ENCODE results near the gene SEZ6L2.
A peak's percentile ranks its signal among the peaks of the same experiment; 100 is the strongest.

The SEZ6L2 gene

DNA sequence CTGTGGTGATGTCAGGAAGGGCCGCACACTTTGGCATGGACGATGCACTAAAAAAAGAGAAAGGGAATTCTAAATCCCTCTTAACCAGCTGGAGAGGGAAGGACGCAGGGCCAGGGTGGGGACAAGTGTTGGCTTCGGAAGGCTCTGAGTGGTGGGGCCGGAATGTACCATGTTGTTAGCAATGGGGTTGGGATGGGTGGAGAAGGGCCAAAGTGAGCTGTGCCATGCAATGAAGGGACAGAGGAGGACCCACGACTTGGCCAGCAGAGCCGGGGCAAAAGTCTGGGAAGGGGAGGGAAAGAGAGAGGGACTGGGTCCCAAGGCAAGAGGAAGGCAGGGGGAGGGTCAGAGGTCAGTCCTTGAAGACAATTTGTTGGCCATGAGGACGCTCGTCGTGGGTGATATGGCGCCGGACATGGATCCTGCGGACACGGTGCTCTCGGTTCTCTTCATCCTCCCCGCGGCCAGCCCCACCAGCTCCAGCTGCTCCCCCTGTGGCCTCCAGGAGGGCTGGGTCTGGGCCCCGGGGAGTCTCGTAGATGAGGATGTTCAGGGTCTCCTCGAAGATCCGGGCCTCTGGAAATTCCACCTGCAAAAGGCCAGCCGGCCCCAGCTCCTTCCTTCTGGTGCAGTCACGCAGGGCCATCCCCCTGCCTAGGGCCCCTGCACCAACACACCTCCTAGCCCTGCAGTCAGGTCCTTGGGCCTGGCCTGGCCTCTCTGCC lies 7.3 kb upstream of the SEZ6L2 start:
- H3K4me3 ChIP-seq (ENCODE audit: low read depth, low read length) = no peak overlapping the region
- TF ChIP-seq, protein P1, sequence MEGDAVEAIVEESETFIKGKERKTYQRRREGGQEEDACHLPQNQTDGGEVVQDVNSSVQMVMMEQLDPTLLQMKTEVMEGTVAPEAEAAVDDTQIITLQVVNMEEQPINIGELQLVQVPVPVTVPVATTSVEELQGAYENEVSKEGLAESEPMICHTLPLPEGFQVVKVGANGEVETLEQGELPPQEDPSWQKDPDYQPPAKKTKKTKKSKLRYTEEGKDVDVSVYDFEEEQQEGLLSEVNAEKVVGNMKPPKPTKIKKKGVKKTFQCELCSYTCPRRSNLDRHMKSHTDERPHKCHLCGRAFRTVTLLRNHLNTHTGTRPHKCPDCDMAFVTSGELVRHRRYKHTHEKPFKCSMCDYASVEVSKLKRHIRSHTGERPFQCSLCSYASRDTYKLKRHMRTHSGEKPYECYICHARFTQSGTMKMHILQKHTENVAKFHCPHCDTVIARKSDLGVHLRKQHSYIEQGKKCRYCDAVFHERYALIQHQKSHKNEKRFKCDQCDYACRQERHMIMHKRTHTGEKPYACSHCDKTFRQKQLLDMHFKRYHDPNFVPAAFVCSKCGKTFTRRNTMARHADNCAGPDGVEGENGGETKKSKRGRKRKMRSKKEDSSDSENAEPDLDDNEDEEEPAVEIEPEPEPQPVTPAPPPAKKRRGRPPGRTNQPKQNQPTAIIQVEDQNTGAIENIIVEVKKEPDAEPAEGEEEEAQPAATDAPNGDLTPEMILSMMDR (IDR thresholded peaks at IDR 0.05; ENCODE audit: insufficient read depth, low read length, missing control alignments) = no peak
- ChIA-PET CTCF (interaction anchor here (1.9 kb wide), 1 partner anchor 10 kb away, joined by 7 read pairs; no protein-coding TSS in a partner anchor), POLR2A (no interaction called here)
- no peak for DNase-seq (ENCODE audit: low read depth, low spot score)

DNA sequence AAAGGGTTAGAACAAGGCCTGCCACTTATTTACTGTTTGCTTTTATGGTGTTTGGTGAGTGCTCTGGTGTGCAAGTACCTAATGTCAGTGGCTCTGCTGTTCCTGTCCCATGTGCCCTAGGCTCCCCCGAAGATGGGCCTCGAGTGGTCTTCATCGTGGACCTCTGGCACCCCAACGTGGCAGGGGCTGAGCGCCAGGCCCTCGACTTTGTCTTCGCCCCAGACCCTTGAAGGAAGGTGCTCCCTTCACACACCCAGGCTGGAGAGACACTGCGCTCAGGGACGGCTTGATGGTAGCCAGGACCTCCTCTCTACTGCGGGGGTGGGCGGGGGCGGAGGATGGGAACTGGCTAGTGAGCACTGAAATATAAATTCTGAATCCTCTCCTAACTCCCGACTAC lies 6.3 kb upstream of the SEZ6L2 start:
- ChIA-PET POLR2A (no interaction called here), CTCF (no interaction called here)
- H3K4me3 ChIP-seq (ENCODE audit: low read depth, low read length) = no peak overlapping the region
- DNase-seq (ENCODE audit: low read depth, low spot score) = no peak
- TF ChIP-seq, protein P1 (IDR thresholded peaks at IDR 0.05; ENCODE audit: insufficient read depth, low read length, missing control alignments) = no peak

DNA sequence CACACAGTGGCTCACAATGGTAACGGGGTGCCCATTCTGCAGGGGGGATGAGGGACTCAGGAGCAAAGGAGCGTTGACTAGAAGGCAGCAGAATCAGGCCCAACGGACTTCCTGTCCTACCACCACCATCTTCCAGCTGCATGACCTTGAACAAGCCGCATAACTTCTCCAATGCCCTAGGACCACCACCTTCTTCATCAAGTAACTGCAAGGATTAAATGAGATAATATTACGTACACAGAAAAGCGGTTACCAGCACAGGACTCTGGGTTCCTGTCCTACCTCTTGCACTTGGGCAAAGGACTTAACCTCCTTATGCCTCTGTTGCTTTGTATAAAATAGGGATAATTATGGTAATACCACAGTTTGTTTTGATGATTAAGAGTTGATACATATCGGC lies 5.6 kb upstream of the SEZ6L2 start:
- no peak overlapping the region for H3K4me3 ChIP-seq (ENCODE audit: low read depth, low read length)
- DNase-seq (ENCODE audit: low read depth, low spot score) = no peak
- CTCF ChIA-PET = no interaction called here
- TF ChIP-seq, protein P1 (IDR thresholded peaks at IDR 0.05; ENCODE audit: insufficient read depth, low read length, missing control alignments) = no peak
- POLR2A ChIA-PET = no interaction called here

DNA sequence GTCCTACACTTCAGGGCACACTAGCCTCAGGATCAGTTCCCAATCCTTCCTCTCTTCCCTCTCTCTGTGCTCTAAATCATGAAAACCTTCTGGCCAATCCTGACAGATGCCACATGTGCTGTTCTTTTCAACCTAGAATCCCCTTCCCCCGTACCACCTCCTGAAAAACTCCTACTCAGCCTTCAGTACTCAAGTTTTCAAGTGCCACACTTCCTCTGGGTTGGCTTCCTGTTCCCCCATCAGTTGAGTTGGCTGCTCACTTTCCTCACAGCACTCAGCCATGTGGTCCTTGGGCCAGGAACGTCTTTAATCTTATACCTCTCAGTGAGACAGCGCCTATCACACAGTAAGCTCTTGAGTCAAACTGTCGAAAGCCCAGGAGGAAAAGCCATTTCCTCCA lies 4.2 kb upstream of the SEZ6L2 start:
- CTCF ChIA-PET = no interaction called here
- TF ChIP-seq, protein P1 (IDR thresholded peaks at IDR 0.05; ENCODE audit: insufficient read depth, low read length, missing control alignments) = no peak
- no peak for DNase-seq (ENCODE audit: low read depth, low spot score)
- POLR2A ChIA-PET = no interaction called here
- H3K4me3 ChIP-seq (ENCODE audit: low read depth, low read length) = no peak overlapping the region

DNA sequence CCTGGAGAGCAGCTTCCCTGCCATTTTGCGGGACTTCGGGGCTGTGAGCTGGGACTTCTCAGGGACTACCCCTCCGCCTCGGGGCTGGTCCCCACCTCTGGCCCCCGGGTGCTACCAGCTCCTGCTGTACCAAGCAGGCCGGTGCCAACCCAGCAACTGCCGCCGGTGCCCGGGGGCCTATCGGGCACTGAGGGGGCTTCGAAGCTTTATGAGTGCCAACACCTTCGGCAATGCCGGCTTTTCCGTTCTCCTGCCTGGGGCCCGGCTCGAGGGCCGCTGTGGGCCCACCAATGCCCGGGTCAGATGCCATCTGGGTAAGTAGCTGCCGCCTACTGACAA lies 2.2 kb upstream of the SEZ6L2 start:
- CTCF ChIA-PET = interaction anchor here (1.2 to 2.4 kb wide), 5 partner anchors 11 to 201 kb away, joined by 3 to 9 read pairs (median 4); partner anchors contain the start of gene C16orf92
- TF ChIP-seq, protein P1 (IDR thresholded peaks at IDR 0.05; ENCODE audit: insufficient read depth, low read length, missing control alignments) = no peak
- no peak for DNase-seq (ENCODE audit: low read depth, low spot score)
- POLR2A ChIA-PET = interaction anchor here (0.6 to 1.9 kb wide), 3 partner anchors 9 to 104 kb away, joined by 3 to 5 read pairs (median 4); no protein-coding TSS in a partner anchor
- H3K4me3 ChIP-seq (ENCODE audit: low read depth, low read length) = peak overlapping the region; percentile 70

DNA sequence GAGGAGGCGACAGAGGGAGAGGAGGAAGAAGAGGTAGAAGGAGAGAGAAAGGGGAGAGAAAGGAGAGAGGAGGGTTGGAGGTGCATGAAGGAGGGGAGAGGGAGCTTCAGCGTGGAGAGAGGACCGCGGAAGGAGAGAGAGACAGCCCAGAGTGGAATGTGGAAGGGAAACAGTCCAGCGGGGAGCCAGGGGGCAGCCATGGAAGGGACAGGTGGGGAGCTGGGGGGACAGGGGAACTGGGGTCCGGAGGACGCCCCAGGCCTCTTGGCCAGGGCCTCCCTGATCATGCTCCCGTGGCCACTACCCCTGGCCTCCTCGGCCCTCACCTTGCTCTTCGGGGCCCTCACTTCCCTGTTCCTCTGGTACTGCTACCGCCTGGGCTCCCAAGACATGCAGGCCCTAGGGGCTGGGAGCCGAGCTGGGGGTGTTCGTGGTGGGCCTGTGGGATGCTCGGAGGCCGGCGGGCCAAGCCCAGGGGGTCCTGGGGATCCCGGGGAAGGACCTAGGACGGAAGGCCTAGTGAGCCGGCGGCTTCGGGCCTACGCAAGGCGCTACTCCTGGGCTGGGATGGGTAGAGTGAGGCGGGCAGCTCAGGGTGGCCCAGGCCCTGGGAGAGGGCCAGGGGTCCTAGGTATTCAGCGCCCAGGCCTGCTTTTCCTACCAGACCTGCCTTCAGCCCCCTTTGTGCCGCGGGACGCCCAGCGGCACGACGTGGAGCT lies 1.7 kb upstream of the SEZ6L2 start:
- DNase-seq (ENCODE audit: low read depth, low spot score) = no peak
- H3K4me3 ChIP-seq (ENCODE audit: low read depth, low read length) = peak overlapping the region; percentile 70
- TF ChIP-seq, protein P1 (IDR thresholded peaks at IDR 0.05; ENCODE audit: insufficient read depth, low read length, missing control alignments) = no peak
- ChIA-PET CTCF (interaction anchor here (0.7 to 2.4 kb wide), 9 partner anchors 11 to 201 kb away, joined by 3 to 9 read pairs (median 4); partner anchors contain the start of genes C16orf92 and KIF22), POLR2A (interaction anchor here (0.7 to 2.6 kb wide), 7 partner anchors 8 to 104 kb away, joined by 3 to 15 read pairs (median 4); partner anchors contain the start of gene KCTD13)
